WI38 (cell line): ENCODE results near the gene RIPOR3.

Source experiments
- H3K4me3 ChIP-seq: 2 replicates; pipeline ENCODE4 v1.5.1; 2011; ENCODE audit warnings: low read depth, mild to moderate bottlenecking, control low read depth, low read length
- CTCF ChIP-seq: IDR thresholded peaks from 2 replicates; pipeline ENCODE4 v1.5.1; 2012; ENCODE audit warnings: low read depth, mild to moderate bottlenecking, control low read depth, low read length

Gene RIPOR3

GRCh38 chr20:50695135-50695872, 4.0 kb upstream of the RIPOR3 start:
- H3K4me3 ChIP-seq, result no peak overlapping the region
- TF ChIP-seq CTCF, result no peak

GRCh38 chr20:50694379-50695134, 3.2 kb upstream of the RIPOR3 start:
- TF ChIP-seq CTCF, result no peak
- no peak overlapping the region for H3K4me3 ChIP-seq

- H3K4me3 ChIP-seq, result no peak overlapping the region
- TF ChIP-seq CTCF, result no peak
These were observed 1.7 kb upstream of the RIPOR3 start for GRCh38 chr20:50693001-50693400.

- no peak for TF ChIP-seq CTCF
- no peak overlapping the region for H3K4me3 ChIP-seq
These were observed 1.2 kb upstream of the RIPOR3 start for GRCh38 chr20:50692552-50692933.

GRCh38 chr20:50691573-50692551, 520 bp upstream of the RIPOR3 start:
- H3K4me3 ChIP-seq, result peak overlapping the region; percentile 66

More at GRCh38 chr20:50691573-50692551, 520 bp upstream of the RIPOR3 start:
- no peak for TF ChIP-seq CTCF
